Smooth muscle cell (in vitro differentiated cells): ENCODE results near the gene ANKRD53. TPM values are rescaled to one million over a fixed set of nuclear protein-coding genes. Genes with fewer than 3 reads are reported as not detected.

Source experiments
- DNase-seq: peaks from one replicate; lab custom pipeline; 2025; ENCODE audit not compliant: unreplicated experiment; lab: John Stamatoyannopoulos, UW
- H2AFZ ChIP-seq: fragments of 200-600 bp; sonication (generic); 2 replicates; pipeline ENCODE4 v1.6.0; 2016; ENCODE audit warnings: antibody characterized with exemption, low read depth, mild to moderate bottlenecking
- H3F3A ChIP-seq: fragments of 200-600 bp; sonication (generic); 2 replicates; pipeline ENCODE4 v1.6.0; 2017; ENCODE audit warnings: antibody characterized with exemption, low read depth
- H3K27ac ChIP-seq: fragments of 200-600 bp; sonication (generic); 2 replicates; pipeline ENCODE4 v1.5.1; 2016; ENCODE audit warnings: low read depth, mild to moderate bottlenecking
- H3K27me3 ChIP-seq: fragments of 200-600 bp; sonication (generic); 2 replicates; pipeline ENCODE4 v1.6.1; 2016; ENCODE audit warnings: low read depth, mild to moderate bottlenecking
- H3K36me3 ChIP-seq: fragments of 200-600 bp; sonication (generic); 2 replicates; pipeline ENCODE4 v1.5.1; 2016; ENCODE audit warnings: low read depth
- H3K4me1 ChIP-seq: fragments of 200-600 bp; sonication (generic); 2 replicates; pipeline ENCODE4 v1.5.1; 2016; ENCODE audit warnings: low read depth
- H3K4me2 ChIP-seq: fragments of 200-600 bp; sonication (generic); 2 replicates; pipeline ENCODE4 v1.6.0; 2016; ENCODE audit warnings: mild to moderate bottlenecking
- H3K4me3 ChIP-seq: fragments of 200-600 bp; sonication (generic); 2 replicates; pipeline ENCODE4 v1.5.1; 2016; ENCODE audit warnings: mild to moderate bottlenecking
- H3K79me2 ChIP-seq: fragments of 200-600 bp; sonication (generic); 2 replicates; pipeline ENCODE4 v1.6.0; 2016; ENCODE audit warnings: low read depth, mild to moderate bottlenecking
- H3K9ac ChIP-seq: fragments of 200-600 bp; sonication (generic); 2 replicates; pipeline ENCODE4 v1.6.0; 2016; ENCODE audit warnings: low read depth
- H3K9me3 ChIP-seq: fragments of 200-600 bp; sonication (generic); replicated peaks from 2 replicates; pipeline ENCODE4 v1.5.1; 2016; ENCODE audit warnings: low read depth
- H4K20me1 ChIP-seq: fragments of 200-600 bp; sonication (generic); 2 replicates; pipeline ENCODE4 v1.6.0; 2016; ENCODE audit warnings: low read depth
- WGBS: methylation state at CpG from one replicate; pipeline ENCODE4 v1.1.7; 2016; ENCODE audit warnings: low lambda C conversion rate; 5-methylcytosine and 5-hydroxymethylcytosine counted together
- polyA plus RNA-seq: library from polyadenylated mRNA; unstranded; fragments of >200 nt; fragmentation: Nextera tagmentation; extraction: Ambion mirVana; gene quantifications from 2 replicates; pipeline ENCODE4 v1.2.1, GENCODE V29; 2016
- total RNA-seq: library from RNA; depleted of rRNA; stranded (reverse); fragments of >200 nt; gene quantifications from 2 replicates; pipeline ENCODE4 v1.2.3, GENCODE V29; 2014
- TF ChIP-seq, protein P1 (sequence below): fragments of 200-600 bp; sonication (generic); IDR thresholded peaks from 2 replicates; pipeline ENCODE4 v1.5.1; 2017; ENCODE audit warnings: borderline replicate concordance, mild to moderate bottlenecking, antibody characterized with exemption; ENCODE audit not compliant: insufficient read depth, poor library complexity, severe bottlenecking

ANKRD53 gene
- total and polyA plus RNA-seq, 2 experiments from 2014 or later = 1.3 to 1.9 TPM

DNA sequence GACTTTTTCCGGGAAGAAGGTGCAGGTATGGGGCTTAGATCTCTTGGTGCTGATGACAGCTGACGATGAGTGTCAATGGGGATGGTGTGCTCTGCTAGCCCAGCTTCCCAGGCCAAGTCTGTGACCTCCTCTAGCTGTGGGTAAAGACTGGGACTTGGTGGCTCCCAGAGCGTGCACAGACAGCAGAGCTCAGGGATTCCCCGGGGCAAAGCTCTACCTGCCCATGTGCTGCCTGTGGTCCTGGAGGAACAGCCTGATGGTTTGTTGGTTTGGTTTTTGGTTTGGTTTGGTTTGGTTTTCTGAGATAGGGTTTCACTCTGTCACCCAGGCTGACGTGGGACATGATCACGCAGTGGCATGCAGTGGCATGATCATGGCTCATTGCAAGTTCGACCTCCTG is 23.5 kb upstream of the ANKRD53 start:
- no peak overlapping the region for H2AFZ ChIP-seq
- H3K4me1 ChIP-seq = no peaks in the 10 kb centered on the region
- no peak overlapping the region for H3K27ac ChIP-seq
- H4K20me1 ChIP-seq = no peaks in the 10 kb centered on the region
- TF ChIP-seq, protein P1, sequence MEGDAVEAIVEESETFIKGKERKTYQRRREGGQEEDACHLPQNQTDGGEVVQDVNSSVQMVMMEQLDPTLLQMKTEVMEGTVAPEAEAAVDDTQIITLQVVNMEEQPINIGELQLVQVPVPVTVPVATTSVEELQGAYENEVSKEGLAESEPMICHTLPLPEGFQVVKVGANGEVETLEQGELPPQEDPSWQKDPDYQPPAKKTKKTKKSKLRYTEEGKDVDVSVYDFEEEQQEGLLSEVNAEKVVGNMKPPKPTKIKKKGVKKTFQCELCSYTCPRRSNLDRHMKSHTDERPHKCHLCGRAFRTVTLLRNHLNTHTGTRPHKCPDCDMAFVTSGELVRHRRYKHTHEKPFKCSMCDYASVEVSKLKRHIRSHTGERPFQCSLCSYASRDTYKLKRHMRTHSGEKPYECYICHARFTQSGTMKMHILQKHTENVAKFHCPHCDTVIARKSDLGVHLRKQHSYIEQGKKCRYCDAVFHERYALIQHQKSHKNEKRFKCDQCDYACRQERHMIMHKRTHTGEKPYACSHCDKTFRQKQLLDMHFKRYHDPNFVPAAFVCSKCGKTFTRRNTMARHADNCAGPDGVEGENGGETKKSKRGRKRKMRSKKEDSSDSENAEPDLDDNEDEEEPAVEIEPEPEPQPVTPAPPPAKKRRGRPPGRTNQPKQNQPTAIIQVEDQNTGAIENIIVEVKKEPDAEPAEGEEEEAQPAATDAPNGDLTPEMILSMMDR = no peak
- no peaks in the 10 kb centered on the region for H3F3A ChIP-seq
- 84% methylated on average over 7 of the region's 7 CpGs for WGBS
- H3K4me3 ChIP-seq = no peak overlapping the region
- no peaks in the 10 kb centered on the region for H3K36me3 ChIP-seq
- DNase-seq = no peak
- H3K4me2 ChIP-seq = no peak overlapping the region
- H3K9ac ChIP-seq = no peak overlapping the region
- H3K79me2 ChIP-seq = no peaks in the 10 kb centered on the region
- peaks cover 55% of the 10 kb centered on the region for H3K27me3 ChIP-seq
- no peaks in the 10 kb centered on the region for H3K9me3 ChIP-seq

DNA sequence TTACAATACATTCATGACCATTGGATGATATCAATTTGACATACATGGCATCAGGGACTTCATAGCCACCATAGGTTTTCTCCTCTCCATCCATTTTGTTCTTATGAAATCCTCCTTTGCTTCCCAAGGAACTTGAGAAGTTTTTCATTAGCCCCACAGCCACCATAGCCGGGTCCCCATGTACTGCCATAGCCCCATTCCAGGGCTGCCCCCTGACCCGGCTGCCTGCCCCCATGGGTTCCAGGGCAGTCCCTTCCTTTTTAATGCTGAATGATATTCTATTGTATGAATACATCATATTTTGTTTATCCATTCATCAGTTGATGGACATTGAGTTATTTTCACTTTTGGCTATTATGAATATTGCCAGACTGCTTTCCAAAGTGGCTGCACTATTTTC is 22.3 kb upstream of the ANKRD53 start:
- H3K4me3 ChIP-seq = no peak overlapping the region
- H3K4me2 ChIP-seq = no peak overlapping the region
- no peaks in the 10 kb centered on the region for H3K79me2 ChIP-seq
- H3K4me1 ChIP-seq = no peaks in the 10 kb centered on the region
- H3K27me3 ChIP-seq = peaks cover 59% of the 10 kb centered on the region
- H3K9ac ChIP-seq = no peak overlapping the region
- no peaks in the 10 kb centered on the region for H4K20me1 ChIP-seq
- H3K36me3 ChIP-seq = no peaks in the 10 kb centered on the region
- no peak overlapping the region for H3K27ac ChIP-seq
- WGBS = 89% methylated on average over 2 of the region's 2 CpGs
- no peaks in the 10 kb centered on the region for H3F3A ChIP-seq
- TF ChIP-seq, protein P1 = no peak
- no peak for DNase-seq
- H2AFZ ChIP-seq = no peak overlapping the region
- H3K9me3 ChIP-seq = no peaks in the 10 kb centered on the region

DNA sequence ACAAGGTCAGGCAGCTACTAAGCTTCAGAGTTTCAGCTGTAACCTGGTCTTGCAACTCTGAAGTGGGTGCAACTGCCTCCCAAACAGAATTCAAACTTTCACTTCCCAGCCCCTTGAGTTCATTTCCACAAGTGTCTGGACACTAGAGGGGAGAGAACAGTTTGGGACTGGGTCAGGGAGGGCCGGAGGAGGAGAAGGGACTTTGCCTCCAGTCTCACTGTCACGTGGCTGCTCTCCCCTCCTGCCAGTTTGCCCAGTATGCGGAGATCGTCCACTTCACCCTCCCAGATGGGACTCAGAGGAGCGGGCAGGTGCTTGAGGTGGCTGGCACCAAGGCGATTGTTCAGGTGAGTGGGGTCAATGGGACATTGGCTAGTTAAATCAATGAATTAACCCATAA is 20.6 kb upstream of the ANKRD53 start:
- Histone ChIP-seq H2AFZ (no peak overlapping the region), H3K79me2 (no peaks in the 10 kb centered on the region), H3K4me2 (no peak overlapping the region), H4K20me1 (no peaks in the 10 kb centered on the region), H3K9ac (no peak overlapping the region), H3K4me3 (no peak overlapping the region), H3K36me3 (no peaks in the 10 kb centered on the region), H3K4me1 (no peaks in the 10 kb centered on the region), H3K27me3 (peaks cover 65% of the 10 kb centered on the region), H3F3A (no peaks in the 10 kb centered on the region), H3K9me3 (no peaks in the 10 kb centered on the region), H3K27ac (no peak overlapping the region)
- no peak for DNase-seq
- TF ChIP-seq, protein P1 = no peak
- WGBS = 88% methylated on average over 6 of the region's 6 CpGs

DNA sequence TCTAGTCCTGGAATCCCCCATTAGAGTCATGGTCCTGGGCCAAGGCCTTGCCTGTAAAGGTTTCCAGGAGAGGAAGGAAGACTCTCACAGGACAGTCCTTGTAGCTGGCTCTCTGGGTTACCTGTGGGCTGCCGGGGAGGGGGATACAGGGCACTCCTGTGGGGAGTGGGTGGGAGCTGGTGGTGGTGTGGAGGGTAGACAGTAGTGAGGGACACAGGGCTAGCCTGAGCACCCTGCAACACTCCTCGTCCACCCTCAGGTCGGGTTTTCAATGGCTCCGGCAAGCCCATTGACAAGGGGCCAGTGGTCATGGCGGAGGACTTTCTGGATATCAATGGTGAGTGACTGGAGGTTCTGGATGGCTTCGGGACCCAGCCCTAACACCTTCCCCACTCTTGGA is 19.7 kb upstream of the ANKRD53 start:
- H3K4me2 ChIP-seq = no peak overlapping the region
- no peaks in the 10 kb centered on the region for H3K79me2 ChIP-seq
- H3K27me3 ChIP-seq = peaks cover 65% of the 10 kb centered on the region
- WGBS = 94% methylated on average over 6 of the region's 6 CpGs
- H2AFZ ChIP-seq = no peak overlapping the region
- H3K4me1 ChIP-seq = no peaks in the 10 kb centered on the region
- no peaks in the 10 kb centered on the region for H3K36me3 ChIP-seq
- H3K9me3 ChIP-seq = no peaks in the 10 kb centered on the region
- H3K9ac ChIP-seq = no peak overlapping the region
- DNase-seq = no peak
- H3F3A ChIP-seq = no peaks in the 10 kb centered on the region
- no peak overlapping the region for H3K4me3 ChIP-seq
- H4K20me1 ChIP-seq = no peaks in the 10 kb centered on the region
- TF ChIP-seq, protein P1 = no peak
- no peak overlapping the region for H3K27ac ChIP-seq
